DLD1 (cell line): ENCODE measurements around the gene OR2D2.

Experiments used
- in situ Hi-C: cut with HindIII; loops from 2 replicates; pipeline ENCODE4 v1.10.0; 2017; ENCODE audit warnings: low sequenced_read_pairs

OR2D2 gene

GRCh38 chr11:6892400-6892799, at the start of gene OR2D2:
Gene OR2D2 (minus strand): TSS chr11:6892500. CDS start chr11:6892500, 0 bp downstream.
- in situ Hi-C loops: no loop called here

- in situ Hi-C loops: no loop called here
Observed at GRCh38 chr11:6941970-6942369, 49.7 kb upstream of the OR2D2 start.

- in situ Hi-C loops: no loop called here
Observed at GRCh38 chr11:6932145-6932544, 39.8 kb upstream of the OR2D2 start.

- in situ Hi-C loops: no loop called here
Observed at GRCh38 chr11:6931146-6931713, 38.9 kb upstream of the OR2D2 start.

GRCh38 chr11:6928916-6929315, 36.6 kb upstream of the OR2D2 start:
- in situ Hi-C loops: no loop called here

- in situ Hi-C loops: no loop called here
Observed at GRCh38 chr11:6927030-6927617, 34.8 kb upstream of the OR2D2 start.

GRCh38 chr11:6926208-6927029, 34.1 kb upstream of the OR2D2 start, which contains the start of gene ZNF215:
Gene ZNF215 (plus strand): TSS chr11:6926426. CDS start chr11:6932273, 5,847 bp downstream.
- in situ Hi-C loops: no loop called here

- in situ Hi-C loops: no loop called here
Observed at GRCh38 chr11:6925636-6926207, 33.4 kb upstream of the OR2D2 start.

- in situ Hi-C loops: no loop called here
Observed at GRCh38 chr11:6925007-6925577, 32.8 kb upstream of the OR2D2 start.

GRCh38 chr11:6920702-6921101, 28.4 kb upstream of the OR2D2 start, which contains the start of gene OR2D3:
Gene OR2D3 (plus strand): TSS chr11:6921002. CDS start chr11:6921002, 0 bp downstream.
- in situ Hi-C loops: no loop called here

- in situ Hi-C loops: no loop called here
Observed at GRCh38 chr11:6919698-6920097, 27.4 kb upstream of the OR2D2 start.

- in situ Hi-C loops: no loop called here
Observed at GRCh38 chr11:6911948-6912347, 19.6 kb upstream of the OR2D2 start.

- in situ Hi-C loops: no loop called here
Observed at GRCh38 chr11:6911378-6911777, 19.1 kb upstream of the OR2D2 start.

GRCh38 chr11:6904804-6905203, 12.5 kb upstream of the OR2D2 start:
- in situ Hi-C loops: loop anchor here (10.0 kb wide), 1 partner anchor 610 kb away; the partner anchor contains the start of gene PPFIBP2

- in situ Hi-C loops: loop anchor here (10.0 kb wide), 1 partner anchor 614 kb away; the partner anchor contains the start of gene PPFIBP2
Observed at GRCh38 chr11:6900327-6900999, 8.2 kb upstream of the OR2D2 start.

GRCh38 chr11:6898911-6899310, 6.6 kb upstream of the OR2D2 start:
- in situ Hi-C loops: no loop called here

- in situ Hi-C loops: no loop called here
Observed at GRCh38 chr11:6895010-6895409, 2.7 kb upstream of the OR2D2 start.

GRCh38 chr11:6894097-6894496, 1.8 kb upstream of the OR2D2 start:
- in situ Hi-C loops: no loop called here

GRCh38 chr11:6889835-6890234, 2.5 kb downstream of the OR2D2 start:
- in situ Hi-C loops: no loop called here

- in situ Hi-C loops: no loop called here
Observed at GRCh38 chr11:6888830-6889229, 3.5 kb downstream of the OR2D2 start.
